Stimulated activated CD8-positive, alpha-beta memory T cell treated with anti-CD3 and anti-CD28 coated beads, Interleukin-7, amount 100 ng/mL, for 48 hours (primary cell): ENCODE data around the gene RAB25.
A peak's percentile ranks its signal among the peaks of the same experiment; 100 is the strongest.

Experiments used
- DNase-seq, 2 donors: peaks; one replicate each; pipeline ENCODE4 v3.0.0-alpha.2; 2020; ENCODE audit warnings: low read depth in 1 of 2; ENCODE audit errors: extremely low read depth in 1 of 2

Gene RAB25

DNA sequence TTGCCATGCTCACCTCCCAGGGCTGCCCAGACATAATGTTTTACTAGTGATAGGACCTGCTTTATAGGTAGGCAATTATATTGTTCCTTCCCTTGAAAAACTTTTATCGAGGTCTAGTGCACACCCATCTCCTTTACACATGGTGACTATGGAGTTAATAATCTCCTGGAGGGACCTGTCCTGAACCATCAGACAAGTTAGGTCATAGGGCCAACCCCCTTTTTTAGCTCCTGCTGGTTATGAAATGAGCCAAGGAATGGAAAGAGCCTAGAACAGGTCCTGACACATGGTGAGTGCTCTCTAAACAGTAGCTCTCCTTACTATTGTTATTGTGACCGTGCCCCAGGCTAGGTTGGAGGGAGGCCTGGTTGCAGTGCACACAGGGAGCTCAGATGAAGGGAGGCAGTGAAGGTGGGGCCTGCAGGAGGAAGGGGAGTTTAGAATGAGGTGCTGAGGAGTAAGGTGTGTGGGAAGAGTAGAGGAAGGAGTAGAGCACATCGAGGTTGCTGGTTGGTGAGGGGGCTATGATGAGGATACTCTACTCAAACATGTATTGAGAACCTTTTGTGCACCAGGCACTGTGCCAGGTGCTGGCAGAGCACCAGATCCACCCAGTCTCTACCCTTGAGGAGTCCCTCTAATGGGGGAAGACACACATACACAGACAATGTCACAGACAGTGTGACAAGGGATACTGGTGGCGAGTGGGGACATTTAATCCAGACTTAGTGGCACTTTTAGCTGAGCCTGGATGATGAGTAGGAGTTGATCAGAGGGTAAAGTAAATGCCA lies 39.4 kb downstream of the RAB25 start:
- DNase-seq: no peak

DNA sequence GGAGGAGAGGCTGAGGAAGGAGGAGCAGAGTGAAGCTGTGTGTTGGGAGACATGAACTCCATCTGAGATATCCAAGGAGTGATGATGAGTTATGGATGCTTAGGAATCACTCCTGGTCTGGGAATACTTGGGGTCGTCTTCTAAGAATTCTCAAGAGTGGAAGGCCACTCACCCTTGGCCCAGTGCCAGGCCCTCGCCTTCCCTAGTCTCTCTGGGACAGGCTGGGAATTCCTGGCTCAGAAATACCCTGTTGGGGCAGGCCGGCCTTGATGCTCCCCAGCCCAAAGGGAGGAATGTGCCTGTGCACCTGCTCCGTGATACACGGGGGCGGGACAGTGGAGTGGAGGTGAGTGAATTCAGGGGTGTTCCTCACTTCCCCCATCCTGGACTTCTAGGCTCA lies 40.9 kb downstream of the RAB25 start:
- no peak for DNase-seq

DNA sequence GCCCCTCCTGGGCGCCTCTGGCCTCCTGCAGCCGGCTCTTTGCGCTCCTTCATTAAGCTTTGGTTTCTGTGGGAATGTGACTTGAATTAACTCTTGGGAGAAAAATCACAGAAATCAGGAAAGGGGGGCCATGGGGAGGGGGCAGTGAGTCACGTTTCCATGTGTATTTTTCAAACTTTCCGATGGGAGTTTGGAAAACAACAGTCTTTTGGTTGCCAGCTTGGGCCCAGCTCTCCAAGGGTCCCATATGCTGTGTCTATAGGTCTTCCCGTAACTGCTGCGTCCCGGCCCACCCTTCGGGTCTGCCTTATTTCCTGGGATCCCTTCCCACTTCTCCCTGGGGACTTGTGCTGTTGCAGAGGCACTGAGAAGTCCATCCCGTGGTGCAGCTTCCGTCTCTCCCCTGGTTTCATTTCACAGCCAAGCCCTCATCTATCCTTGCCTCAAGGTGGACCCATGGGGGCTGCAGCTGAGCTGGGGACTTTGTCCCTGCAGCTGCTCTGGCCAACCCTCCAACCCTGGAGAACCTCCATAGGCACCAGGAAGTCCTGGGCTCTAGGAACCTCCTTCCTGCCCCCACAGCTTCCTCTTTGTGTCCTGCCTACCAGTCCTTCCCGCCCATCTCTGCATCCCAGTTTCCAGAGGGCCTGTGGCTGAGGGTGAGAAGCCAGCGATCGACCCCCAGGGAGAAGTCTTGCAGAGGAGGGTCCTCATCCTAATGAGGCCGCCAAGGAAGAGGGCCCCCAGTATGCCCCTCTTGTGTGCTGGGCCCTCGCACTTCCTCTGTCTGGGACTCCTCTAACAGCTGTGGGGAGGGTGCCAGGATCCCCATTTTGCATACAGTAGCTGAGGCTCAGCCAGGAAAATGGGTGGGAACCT lies 41.9 kb downstream of the RAB25 start:
- no peak for DNase-seq

DNA sequence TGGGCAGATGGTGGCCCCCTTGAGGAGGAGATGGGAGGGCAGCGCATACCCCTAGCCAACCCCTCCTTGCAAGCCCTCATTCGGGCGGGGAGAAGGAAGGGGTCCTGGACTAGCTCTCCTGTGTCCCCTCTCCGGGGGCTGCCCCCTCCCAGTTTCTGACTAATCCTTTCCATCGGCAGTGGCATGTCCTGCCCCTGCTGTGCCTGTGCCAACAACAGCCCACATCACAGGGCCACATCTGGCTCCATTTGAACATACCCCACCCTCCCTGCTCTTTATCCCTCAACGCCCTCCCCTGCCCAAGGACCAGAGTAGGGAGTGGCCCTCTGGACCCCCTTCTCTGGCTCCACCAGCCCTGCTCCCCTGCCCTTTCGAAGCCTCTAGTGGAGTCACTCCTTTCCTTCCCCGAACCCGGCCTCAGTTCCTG lies 42.6 kb downstream of the RAB25 start:
- DNase-seq: no peak

DNA sequence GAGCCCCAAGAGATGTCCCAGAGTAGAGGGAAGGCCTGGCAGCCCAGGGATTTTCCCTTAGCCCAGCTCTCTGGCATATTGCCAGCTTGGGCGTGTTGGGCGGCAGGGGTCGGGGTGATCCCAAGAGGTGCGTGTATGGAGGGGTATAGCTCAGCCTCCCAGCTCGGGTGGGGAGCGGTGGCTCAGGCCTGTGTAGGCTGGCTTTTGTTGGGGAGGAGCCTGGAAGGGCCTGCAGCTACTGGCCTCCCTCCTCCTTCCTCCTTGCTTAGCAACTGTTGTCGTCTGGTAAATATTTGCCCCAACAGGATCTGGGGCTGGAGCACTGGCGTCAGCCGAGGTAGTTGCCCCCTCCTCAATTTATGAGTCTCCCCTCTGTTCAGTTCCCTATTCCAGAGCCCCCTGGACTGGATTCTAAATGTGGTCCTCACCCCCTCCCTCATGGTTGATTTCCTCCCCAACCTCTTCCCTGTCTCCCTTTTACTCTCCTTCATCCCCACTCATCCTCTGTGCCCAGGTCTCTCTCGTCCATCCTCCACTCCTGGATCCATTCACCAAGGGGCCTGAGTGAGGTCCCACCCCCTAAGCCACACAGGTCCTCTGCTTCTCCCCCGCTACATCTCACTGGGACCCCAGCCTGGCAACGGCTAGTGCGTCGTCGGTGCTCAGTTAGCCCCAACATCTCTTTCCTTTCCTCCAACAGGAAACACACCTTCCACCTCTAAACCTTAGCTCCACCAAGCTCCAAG lies 43.3 kb downstream of the RAB25 start:
- DNase-seq: no peak

DNA sequence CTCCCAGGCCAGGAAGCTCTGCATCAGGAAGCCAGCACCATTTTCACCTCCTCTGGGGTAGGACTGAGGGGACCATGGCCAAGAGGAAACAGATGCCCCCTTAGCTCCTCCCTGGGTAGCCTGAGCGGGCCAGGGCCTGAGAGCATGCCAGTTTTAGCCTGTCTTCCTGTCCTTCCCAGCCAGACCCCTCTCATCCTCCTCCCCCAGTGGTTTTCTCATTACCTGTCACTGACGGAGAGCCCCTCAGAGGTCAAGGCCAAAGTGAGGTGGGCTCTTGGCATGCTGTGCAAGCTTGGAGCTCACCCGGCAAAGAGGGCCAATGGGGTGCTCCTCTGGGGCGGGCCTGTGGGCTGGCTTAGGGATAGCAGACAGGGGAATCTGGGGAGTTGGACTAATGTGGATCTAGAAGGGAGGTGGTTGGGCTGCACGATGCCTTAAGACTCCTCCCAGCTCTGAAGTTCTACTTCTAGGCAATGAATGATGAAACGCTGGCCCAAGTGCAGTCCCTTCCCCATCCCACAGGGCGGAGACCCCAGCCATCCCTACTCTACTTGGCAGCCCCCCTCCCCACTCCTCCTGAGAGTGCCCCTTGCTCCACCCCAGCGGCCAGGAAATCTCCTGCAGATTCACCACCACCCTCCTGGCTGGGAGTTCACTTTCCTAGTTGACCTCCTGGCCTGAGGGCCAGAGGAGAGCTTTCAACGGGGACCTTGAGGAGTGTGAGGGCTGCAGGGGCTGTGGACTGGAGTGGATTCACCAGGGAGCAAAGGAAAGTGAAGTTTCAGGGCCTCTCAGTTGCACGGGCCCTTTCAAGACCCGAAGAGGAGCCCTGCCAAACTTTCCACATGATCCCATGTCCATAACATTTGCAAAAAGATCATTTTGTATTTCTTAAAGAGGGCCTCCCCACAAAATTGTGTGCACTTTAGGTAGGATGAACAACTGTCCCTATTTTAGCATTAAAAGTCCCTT lies 44.2 kb downstream of the RAB25 start:
- no peak for DNase-seq

DNA sequence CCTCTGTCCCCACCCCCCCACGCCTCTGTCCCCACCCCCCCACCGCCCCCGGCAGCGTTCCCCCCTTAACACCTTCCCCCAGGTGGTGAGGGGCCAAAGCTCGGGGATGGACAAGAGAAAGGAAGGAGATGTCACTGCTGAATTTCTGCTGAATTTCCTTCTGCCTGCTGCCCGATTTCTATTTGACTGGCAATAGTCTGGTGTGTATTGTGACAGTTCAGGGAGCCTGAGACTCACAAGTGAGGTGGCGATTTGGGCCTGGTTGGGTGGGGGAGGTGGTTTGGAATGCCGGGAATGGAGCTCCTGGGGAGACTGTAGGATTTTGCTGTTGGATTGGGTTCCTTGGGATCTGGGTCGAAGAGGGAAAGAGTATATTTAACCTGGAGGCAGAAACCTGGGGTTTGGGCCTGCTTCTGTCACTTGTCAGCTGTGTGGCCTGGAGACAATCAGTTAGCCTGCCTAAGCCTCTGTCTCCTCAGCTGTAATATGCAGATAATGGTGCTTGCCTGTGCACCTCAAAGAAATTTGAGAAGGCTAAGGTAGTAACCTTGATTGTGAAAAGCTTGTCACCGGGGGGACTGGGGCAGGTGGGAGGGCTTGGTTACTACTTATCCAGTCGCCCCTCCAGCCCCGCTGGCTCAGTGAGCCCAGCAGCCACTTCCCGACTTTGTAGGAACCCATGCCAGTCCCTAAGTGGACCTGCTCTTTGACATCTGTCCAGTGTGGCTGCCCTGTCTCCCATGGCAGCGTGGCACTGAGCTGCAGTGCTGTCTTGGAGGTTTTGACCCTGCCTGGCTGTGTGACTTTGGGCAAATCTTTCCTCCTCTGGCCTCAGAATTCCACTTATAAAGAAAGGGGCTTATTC lies 45.9 kb downstream of the RAB25 start:
- no peak for DNase-seq

DNA sequence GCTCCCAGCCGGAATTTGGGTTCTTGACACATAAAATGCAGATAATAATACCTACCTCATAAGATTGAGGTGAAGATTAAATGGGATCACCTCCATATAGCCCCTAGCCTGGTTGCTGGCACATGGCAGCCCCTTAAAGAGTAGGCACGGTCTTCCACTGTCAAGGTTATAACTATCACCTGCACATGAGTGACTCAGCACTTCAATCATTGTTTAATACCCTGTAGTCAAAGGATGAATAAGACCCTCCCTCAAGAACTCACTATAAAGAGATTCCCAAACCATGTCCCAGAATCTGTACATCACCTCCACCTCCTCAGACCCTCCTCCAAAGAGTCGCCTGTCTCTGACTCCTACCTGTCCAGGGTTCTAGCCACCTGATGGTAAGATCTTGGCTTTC lies 47.1 kb downstream of the RAB25 start:
- DNase-seq: no peak

DNA sequence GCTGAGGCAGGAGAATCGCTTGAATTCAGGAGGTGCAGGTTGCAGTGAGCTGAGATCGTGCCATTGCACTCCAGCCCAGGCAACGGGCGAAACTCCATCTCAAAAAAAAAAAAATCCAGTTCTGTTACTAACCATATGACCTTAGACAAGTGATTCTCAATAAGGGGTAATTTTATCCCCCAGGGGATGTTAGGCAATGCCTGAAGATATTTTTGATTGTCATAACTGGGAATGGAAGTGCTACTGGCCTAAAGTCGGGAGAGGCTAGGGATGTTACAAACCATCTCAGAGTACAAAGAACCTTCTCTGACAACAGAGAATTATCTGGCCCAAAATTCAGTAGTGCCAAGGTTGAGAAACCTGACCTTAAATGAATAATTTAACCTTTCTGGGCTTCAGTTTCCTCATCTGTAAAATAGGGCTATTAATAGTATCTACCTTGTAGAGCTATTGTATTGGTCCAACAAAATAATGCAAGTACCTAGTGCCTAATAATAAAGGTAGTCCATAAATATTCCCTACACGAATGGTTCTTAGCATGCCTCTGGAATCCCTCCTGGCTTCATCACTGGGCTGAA lies 47.8 kb downstream of the RAB25 start:
- DNase-seq: no peak

DNA sequence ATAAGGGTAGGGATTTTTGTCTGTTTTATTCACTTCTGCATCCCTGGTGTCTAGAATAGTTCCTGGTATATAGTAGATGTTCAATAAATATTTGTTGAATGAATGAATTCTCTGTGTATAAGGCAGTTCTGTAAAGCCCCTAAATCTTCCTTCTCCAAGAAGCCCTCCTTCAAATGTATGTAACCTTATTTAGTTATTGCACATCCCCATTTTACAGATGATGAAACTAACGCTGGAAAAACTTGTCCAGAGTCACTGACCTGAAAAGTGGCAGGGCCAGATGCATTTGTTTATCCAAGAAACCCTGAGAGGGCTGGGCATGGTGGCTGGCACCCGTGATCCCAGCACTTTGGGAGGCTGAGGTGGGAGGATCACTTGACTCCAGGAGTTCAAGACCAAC lies 49.3 kb downstream of the RAB25 start:
- DNase-seq: no peak

DNA sequence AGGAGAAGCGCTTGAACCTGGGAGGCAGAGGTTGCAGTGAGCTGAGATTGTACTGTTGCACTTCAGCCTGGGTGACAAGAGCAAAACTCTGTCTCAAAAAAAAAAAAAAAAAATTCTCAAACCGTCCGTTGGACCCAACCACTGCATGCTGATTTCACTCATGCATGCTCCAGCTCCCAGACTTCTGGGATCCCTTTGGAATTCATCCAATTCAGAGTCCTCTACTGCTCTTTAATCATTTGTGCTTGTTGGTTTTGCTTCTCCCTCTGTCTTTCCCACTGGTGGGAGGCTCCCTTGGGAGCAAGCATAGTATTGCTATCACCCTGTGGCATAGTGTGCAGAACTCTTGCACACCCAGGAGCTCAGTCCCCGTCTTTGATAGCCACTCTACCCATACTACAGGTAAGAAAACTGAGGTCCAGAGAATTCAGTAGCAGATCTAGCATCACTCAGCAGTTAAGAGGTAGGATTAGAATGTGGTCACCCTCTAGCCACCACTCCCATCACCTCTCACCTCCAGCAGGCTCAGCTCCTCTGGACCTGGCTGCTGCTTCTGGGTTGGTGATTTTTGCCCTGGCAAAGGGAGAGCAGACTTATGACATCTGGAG lies 50.5 kb downstream of the RAB25 start:
- no peak for DNase-seq

DNA sequence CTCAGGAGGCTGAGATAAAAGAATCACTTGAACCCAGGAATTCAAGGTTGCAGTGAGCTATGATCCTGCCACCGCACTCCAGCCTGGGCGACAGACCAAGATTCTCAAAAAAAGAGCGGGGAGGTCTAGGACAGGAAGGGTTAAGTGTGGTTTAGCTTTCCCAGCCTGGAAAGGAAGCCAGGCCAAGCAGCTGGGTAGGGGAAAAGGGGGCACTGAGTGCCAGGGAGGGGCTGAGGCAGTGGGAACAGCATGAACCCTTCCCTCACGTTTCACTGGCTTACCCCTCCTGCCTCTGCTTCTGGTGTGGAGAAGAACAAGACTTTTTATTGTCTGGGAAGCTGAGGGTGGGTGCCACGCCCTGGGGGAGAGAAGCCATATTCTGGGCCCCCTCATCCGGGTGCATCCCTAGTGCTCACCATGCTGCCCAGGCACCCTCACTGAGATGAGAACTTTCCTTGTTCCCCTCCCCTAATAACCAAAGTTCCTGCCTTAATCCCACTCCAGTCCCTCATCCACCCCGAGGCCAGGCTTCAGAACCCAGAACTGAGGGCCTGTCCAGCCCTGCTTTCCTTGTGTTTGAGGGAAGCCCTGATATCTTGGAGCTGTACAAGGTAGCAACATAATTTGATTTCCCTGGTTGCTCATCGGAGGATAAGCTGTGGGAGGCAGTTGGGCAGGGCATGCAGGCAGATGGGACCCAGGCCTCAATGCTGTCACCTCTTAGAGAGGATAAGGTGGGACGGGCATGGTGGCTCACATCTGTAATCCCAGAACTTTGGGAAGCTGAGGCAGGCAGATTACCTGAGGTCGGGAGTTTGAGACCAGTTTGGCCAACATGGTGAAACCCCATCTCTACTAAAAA lies 51.5 kb downstream of the RAB25 start:
- DNase-seq: no peak

DNA sequence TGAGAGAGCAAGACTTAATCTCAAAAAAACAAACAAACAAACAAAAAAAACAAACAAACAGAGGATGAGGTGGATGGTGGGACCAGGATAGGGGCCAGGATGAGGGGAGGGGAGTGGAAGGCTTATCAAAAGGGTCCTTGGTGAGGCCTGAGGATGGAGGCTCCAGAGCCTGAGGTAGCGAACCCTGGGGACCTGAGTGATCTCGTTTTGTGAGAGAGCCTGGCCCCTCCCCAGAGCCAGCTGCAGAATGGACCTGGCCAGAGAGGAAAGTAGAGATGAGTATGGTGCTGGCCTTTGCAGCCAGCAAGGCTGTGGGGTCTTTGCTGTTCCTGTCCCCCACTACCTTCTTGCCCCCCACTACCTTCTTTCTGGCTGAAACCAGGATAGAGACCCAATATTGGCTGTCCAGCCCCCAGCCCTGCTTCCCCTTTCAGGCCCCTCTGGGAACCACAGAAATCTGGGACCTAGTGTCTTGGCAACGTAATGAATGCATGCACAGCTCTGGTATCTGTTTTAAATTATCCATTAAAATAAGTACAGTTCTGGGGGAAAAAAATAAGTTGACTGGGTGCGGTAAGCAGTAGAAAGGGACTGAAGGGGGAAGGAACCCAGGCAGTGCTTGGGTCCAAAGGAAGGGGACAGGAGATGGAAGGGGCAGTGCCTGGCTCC lies 52.5 kb downstream of the RAB25 start:
- DNase-seq: no peak

DNA sequence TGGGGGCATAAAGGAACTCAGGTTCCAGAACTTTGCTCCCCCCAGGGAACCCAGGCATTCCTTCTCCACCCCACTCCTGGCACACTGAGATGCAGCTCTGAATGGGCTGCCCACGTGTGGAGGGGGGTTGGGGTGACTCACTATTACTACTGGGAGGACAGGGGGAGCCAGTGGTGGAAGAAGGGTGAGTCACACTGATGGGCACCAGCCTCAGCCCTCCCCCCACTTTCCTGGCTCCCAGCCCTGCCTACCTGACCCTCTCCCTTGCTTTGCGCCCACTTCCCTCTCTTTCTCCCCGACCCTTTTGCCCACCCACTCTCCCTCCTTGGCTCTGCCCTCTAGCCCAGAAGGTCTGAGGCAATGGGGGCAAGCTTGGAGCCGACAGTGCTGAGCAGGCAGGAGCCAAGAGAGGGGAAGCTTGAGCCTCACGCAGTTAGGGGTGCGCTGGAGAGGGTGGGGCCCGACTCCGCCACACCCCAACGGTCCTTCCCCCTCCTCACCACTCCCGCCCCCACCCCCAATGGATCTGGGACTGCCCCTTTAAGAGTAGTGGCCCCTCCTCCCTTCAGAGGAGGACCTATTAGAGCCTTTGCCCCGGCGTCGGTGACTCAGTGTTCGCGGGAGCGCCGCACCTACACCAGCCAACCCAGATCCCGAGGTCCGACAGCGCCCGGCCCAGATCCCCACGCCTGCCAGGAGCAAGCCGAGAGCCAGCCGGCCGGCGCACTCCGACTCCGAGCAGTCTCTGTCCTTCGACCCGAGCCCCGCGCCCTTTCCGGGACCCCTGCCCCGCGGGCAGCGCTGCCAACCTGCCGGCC lies 53.4 kb downstream of the RAB25 start, which contains the start of gene LMNA:
Gene LMNA (plus strand): TSS at position 611 of the 818 bp plus-strand sequence. CDS start 208 bp downstream, outside the sequence.
- DNase-seq: peak; percentile 64 to 81

DNA sequence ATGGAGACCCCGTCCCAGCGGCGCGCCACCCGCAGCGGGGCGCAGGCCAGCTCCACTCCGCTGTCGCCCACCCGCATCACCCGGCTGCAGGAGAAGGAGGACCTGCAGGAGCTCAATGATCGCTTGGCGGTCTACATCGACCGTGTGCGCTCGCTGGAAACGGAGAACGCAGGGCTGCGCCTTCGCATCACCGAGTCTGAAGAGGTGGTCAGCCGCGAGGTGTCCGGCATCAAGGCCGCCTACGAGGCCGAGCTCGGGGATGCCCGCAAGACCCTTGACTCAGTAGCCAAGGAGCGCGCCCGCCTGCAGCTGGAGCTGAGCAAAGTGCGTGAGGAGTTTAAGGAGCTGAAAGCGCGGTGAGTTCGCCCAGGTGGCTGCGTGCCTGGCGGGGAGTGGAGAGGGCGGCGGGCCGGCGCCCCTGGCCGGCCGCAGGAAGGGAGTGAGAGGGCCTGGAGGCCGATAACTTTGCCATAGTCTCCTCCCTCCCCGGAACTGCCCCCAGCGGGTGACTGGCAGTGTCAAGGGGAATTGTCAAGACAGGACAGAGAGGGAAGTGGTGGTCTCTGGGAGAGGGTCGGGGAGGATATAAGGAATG lies 54.1 kb downstream of the RAB25 start:
- no peak for DNase-seq
